Measurements from ENCODE around the gene XPO6.

- TF ChIP-seq CTCF (IDR thresholded peaks at IDR 0.05) (no peak), POLR2AphosphoS5 (IDR thresholded peaks at IDR 0.05; ENCODE audit: low read depth, low read length) (no peak), REST (IDR thresholded peaks at IDR 0.05; ENCODE audit: insufficient read depth in 1 of 2, low read depth in 2 of 2, low read length in 1 of 2) (no peak)
Observed at GRCh38 chr16:28125592-28125991, 86.2 kb downstream of the XPO6 start.

All from Panc1 (cell line).